Stimulated activated CD8-positive, alpha-beta memory T cell treated with anti-CD3 and anti-CD28 coated beads, Interleukin-15, amount 100 ng/mL, for 1 hour (primary cell): ENCODE results near the gene SLC22A1.
"Not testable (repeated sequence)": the region's sequence is repeated elsewhere in the genome, so short reads cannot be mapped to it uniquely, and the experiment has no call there.

ENCODE experiments used
- DNase-seq: peaks from one replicate; pipeline ENCODE4 v3.0.0-alpha.2; 2020; ENCODE audit warnings: low read depth

The SLC22A1 gene

DNA sequence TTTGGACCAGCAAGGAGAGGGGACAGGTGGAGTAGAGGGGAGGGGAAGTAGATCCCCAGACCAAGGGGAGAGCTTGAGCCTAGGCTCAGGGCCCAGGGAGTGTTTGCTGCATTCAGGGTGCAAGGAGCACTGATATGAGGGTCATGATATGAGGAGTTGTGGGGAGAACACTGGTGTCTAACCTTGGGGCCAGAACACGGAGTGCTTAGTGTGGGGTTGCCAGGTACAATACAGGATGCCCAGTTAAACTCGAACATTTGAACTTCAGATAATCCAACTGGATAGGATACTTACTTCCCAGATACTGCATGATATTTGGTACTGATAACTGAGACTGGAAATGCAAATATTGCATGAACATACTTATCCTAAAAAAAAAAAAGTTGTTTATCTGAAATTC, 2.4 kb downstream of the SLC22A1 start:
- DNase-seq, result no peak

DNA sequence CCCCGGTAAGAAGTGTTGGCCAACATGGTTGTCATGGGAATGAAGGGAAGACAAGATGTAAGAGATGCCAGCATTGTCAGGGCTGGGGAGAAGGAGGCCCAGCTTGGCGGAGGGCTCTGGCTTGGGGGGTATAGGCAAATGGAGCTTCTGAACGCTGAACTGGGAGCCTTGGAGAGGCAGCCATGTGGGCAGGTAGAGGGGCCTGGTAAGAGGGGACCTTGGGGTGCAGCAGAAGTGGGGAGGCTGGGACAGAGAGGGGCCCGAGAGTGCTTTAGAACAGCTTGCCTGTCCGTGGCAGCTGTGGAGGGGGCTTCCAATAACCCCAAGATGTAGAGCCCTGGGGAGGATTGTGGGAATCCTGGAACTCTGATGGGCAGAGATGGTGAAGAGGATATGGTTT, 3.0 kb downstream of the SLC22A1 start:
- no peak for DNase-seq

- DNase-seq, result not testable (repeated sequence)
Measured at GRCh38 chr6:160125105-160125504, 3.5 kb downstream of the SLC22A1 start.

- DNase-seq, result no peak
Measured at GRCh38 chr6:160127270-160128124, 5.9 kb downstream of the SLC22A1 start.

- DNase-seq, result no peak
Measured at GRCh38 chr6:160128125-160128683, 6.6 kb downstream of the SLC22A1 start.

DNA sequence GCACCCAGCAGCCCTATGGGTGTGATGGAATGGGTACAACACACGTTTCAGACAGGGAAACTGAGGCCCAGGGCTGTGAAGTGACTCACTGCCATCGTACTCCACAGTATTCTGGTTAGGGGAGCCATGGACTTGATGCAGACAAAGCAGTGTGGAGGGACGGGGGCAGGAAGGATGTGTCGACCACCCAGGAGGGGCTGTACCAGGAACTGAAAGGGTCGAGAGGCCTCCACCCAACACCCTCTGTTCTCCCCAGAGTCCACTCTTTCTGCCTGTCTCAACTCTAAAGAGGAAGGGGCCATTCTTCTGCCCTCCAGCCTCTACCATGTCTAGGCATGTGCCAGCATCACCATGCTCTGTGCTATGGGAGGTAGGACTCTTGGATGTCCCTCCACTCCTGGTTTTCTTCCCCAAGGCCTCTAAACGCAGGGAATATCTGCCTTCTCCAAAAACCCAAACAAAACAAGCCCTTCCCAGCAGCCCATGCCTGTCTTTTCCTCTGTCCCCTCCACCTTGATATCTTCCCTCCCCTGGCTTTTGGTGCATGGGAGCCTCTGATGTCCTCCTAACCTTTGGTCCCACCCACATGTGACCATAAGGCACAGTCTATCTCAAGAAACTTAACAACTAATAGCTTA, 7.4 kb downstream of the SLC22A1 start:
- no peak for DNase-seq

- DNase-seq, result no peak
Measured at GRCh38 chr6:160129881-160130615, 8.4 kb downstream of the SLC22A1 start.

GRCh38 chr6:160130729-160131484, 9.3 kb downstream of the SLC22A1 start:
- no peak for DNase-seq

- no peak for DNase-seq
Measured at GRCh38 chr6:160131636-160132296, 10.2 kb downstream of the SLC22A1 start.

GRCh38 chr6:160132297-160132637, 10.7 kb downstream of the SLC22A1 start:
- no peak for DNase-seq

DNA sequence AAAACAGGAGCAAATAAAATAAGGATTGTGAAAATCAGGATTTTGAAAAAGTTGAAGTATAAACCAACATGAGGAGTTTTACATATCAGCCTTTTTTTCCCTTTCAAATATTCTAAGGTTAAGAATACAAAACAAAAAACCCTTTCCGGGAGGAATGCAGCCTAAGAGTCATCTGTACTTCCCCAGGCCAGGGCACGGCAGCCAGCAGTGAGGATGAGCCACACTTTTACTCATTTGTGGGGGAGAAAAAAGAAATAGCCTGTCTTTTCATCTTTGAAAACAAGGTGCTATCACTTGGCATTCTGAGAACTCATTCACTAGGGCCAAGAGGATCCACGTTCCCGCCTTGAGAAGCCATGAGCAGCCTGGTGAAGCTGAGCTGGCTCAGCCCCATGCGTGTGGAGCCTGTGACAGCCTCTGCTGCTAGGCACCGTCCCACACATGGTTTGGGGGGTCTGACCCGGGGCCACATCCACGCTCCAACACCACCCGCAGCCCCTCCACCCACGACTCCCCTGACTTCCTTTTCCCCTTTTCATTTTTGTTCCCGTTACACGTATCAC, 11.2 kb downstream of the SLC22A1 start:
- no peak for DNase-seq

DNA sequence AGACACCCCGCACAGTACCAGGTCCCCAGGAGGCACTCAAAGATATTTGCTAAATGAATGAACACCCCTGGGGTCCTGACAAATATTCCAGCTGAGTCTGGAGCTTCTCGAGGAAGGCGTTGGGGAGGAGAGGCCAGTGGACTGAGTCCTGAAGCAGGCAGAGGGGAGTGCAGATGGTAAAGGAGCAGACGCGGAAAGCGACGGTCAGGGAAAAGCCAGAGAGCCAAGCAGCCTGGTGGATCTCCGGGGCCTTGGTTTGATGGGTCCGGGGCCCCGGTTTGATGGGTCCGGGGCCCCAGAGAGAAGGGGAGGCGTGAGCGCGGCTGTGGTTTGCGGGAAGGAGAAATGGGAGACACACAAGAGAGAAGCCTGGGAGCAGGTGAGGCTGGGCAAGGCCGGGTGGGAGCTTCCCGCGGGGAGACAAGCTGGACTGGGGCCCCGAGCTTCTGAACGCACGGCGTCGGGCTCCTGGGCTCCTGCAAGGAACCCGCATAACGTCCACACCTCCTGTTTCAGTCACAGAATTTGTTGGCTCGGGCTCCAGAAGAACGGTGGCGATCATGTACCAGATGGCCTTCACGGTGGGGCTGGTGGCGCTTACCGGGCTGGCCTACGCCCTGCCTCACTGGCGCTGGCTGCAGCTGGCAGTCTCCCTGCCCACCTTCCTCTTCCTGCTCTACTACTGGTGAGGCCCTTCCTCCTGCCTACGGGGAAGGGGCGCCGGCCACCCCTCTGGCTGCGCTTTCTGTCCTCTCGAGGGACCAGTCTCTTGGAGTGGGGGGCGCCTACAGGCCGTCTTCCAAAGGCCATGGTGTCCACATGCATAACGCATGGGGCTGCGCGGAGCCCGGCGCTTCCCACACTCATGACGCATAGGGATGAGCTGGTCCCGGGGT, 12.1 kb downstream of the SLC22A1 start:
- no peak for DNase-seq

- DNase-seq, result not testable (repeated sequence)
Measured at GRCh38 chr6:160134337-160134751, 12.7 kb downstream of the SLC22A1 start.

GRCh38 chr6:160134779-160135547, 13.3 kb downstream of the SLC22A1 start:
- DNase-seq, result no peak

DNA sequence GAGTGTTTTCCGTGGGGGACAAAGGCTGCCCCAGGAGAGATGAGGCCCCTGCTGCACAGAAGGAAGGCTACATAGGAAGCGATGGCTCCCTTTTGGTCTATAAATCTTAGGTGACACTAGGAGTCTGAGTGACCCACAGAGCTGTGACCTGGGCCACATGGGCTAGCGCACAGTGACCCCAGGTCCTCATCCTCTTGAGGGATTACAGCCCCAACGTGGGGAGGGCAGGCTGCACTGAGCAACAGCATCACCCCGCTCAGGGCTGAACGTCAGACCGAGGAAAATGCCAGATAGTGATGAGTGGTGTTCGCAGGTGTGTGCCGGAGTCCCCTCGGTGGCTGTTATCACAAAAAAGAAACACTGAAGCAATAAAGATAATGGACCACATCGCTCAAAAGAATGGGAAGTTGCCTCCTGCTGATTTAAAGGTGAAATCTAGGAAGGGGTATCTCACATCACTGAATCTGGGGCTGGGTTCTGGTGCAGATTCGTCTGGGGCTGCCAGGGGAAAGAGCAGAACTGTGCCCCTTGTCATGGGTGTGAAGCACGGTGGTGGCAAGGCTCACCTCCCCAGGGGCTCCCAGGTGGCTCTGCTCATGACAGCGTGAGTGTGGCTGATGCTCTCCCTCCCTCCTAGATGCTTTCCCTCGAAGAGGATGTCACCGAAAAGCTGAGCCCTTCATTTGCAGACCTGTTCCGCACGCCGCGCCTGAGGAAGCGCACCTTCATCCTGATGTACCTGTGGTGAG, 14.5 kb downstream of the SLC22A1 start:
- no peak for DNase-seq

- DNase-seq, result no peak
Measured at GRCh38 chr6:160137130-160137988, 15.7 kb downstream of the SLC22A1 start.
